IMR-90 (cell line): ENCODE measurements around the gene PRKAG3. TPM values are rescaled to one million over a fixed set of nuclear protein-coding genes. Genes with fewer than 3 reads are reported as not detected.

Experiments used
- ATAC-seq: fragments of 200-7000 bp; cut with Tn5 transposase; 2 replicates; pipeline ENCODE4 v1.9.1; 2020; ENCODE audit warnings: low read depth, mild to moderate bottlenecking, moderate library complexity
- BruUV-seq: library from RNA; stranded (reverse); fragments of 400-500 nt; replicated peaks from 2 replicates; lab custom pipeline; 2021; lab: Mats Ljungman, UMichigan
- CTCF ChIA-PET: fragments of 300-600 bp; formaldehyde crosslinking; extraction: SDS; loops from one replicate; lab custom pipeline; 2021; ENCODE audit warnings: antibody characterized with exemption; lab: Yijun Ruan, JAX
- POLR2A ChIA-PET: fragments of 300-600 bp; sonication (Branson Sonifier 250); formaldehyde crosslinking; loops from one replicate; lab custom pipeline; 2022; ENCODE audit warnings: antibody characterized with exemption; ENCODE audit not compliant: unreplicated experiment; lab: Charles Lee
- DNase-seq: peaks from one replicate; pipeline ENCODE4 v3.0.0; 2013
- H2AFZ ChIP-seq: replicated peaks from 2 replicates; pipeline ENCODE3; 2013; ENCODE audit warnings: low read length, mild to moderate bottlenecking; ENCODE audit not compliant: poor library complexity
- H2AK5ac ChIP-seq: 2 replicates; pipeline ENCODE4 v1.6.1; 2013; ENCODE audit warnings: low read depth, low read length, inconsistent platforms
- H2AK9ac ChIP-seq: replicated peaks from 2 replicates; pipeline ENCODE3; 2013; ENCODE audit warnings: mild to moderate bottlenecking, low read depth, low read length, moderate library complexity; ENCODE audit not compliant: poor library complexity
- H2BK120ac ChIP-seq: 2 replicates; pipeline ENCODE4 v1.6.1; 2013; ENCODE audit warnings: low read depth, low read length, inconsistent platforms
- H2BK15ac ChIP-seq: 3 replicates; pipeline ENCODE4 v1.6.1; 2013; ENCODE audit warnings: low read depth, low read length, inconsistent platforms
- H2BK20ac ChIP-seq: 2 replicates; pipeline ENCODE4 v1.6.1; 2013; ENCODE audit warnings: low read depth, mild to moderate bottlenecking, inconsistent platforms, low read length, moderate library complexity
- H2BK5ac ChIP-seq: 2 replicates; pipeline ENCODE4 v1.6.1; 2013; ENCODE audit warnings: mild to moderate bottlenecking, low read depth, low read length, inconsistent platforms; ENCODE audit not compliant: poor library complexity, severe bottlenecking
- H3K14ac ChIP-seq: replicated peaks from 2 replicates; pipeline ENCODE4 v1.6.1; 2013; ENCODE audit warnings: low read depth, low read length, inconsistent platforms
- H3K18ac ChIP-seq: 2 replicates; pipeline ENCODE4 v1.6.1; 2013; ENCODE audit warnings: low read depth, low read length, control low read depth
- H3K23ac ChIP-seq: 2 replicates; pipeline ENCODE4 v1.6.1; 2013; ENCODE audit warnings: low read depth, low read length, inconsistent platforms
- H3K27ac ChIP-seq: 2 replicates; pipeline ENCODE4 v1.5.1; 2013; ENCODE audit warnings: mild to moderate bottlenecking, control low read depth, low read length; ENCODE audit not compliant: insufficient read depth
- H3K27me3 ChIP-seq: 2 replicates; pipeline ENCODE4 v1.6.1; 2013; ENCODE audit warnings: low read length; ENCODE audit not compliant: control insufficient read depth, insufficient read depth
- H3K36me3 ChIP-seq: 2 replicates; pipeline ENCODE4 v1.6.1; 2013; ENCODE audit warnings: low read length, mixed read lengths; ENCODE audit not compliant: control insufficient read depth, insufficient read depth
- H3K4ac ChIP-seq: 2 replicates; pipeline ENCODE4 v1.6.1; 2013; ENCODE audit warnings: low read depth, low read length, inconsistent platforms
- H3K4me1 ChIP-seq: 2 replicates; pipeline ENCODE4 v1.6.1; 2013; ENCODE audit warnings: low read length, mixed read lengths; ENCODE audit not compliant: control insufficient read depth, insufficient read depth
- H3K4me2 ChIP-seq: 2 replicates; pipeline ENCODE4 v1.6.1; 2013; ENCODE audit warnings: low read depth, mild to moderate bottlenecking, control low read depth, low read length, moderate library complexity
- H3K4me3 ChIP-seq: 2 replicates; pipeline ENCODE4 v1.5.1; 2013; ENCODE audit warnings: low read depth, mild to moderate bottlenecking, control low read depth, low read length, moderate library complexity; ENCODE audit not compliant: insufficient read depth
- H3K56ac ChIP-seq: 2 replicates; pipeline ENCODE4 v1.6.1; 2013; ENCODE audit warnings: low read length, inconsistent platforms; ENCODE audit not compliant: insufficient read depth; ENCODE audit errors: extremely low read depth
- H3K79me1 ChIP-seq, 2 experiments: 2 replicates each; pipeline ENCODE4 v1.6.1; 2013; ENCODE audit warnings: low read length in 2 of 2, inconsistent platforms in 1 of 2, low read depth in 1 of 2
- H3K9ac ChIP-seq: 2 replicates; pipeline ENCODE4 v1.6.1; 2013; ENCODE audit warnings: low read depth, low read length, control low read depth
- H3K9me1 ChIP-seq: 2 replicates; pipeline ENCODE4 v1.6.1; 2013; ENCODE audit warnings: low read length, inconsistent platforms; ENCODE audit not compliant: insufficient read depth
- H3K9me3 ChIP-seq: 2 replicates; pipeline ENCODE4 v1.6.1; 2013; ENCODE audit warnings: low read length; ENCODE audit not compliant: control insufficient read depth, insufficient read depth
- H4K20me1 ChIP-seq: 2 replicates; pipeline ENCODE4 v1.6.1; 2013; ENCODE audit warnings: low read length, inconsistent platforms; ENCODE audit not compliant: insufficient read depth
- H4K5ac ChIP-seq: 2 replicates; pipeline ENCODE4 v1.6.1; 2013; ENCODE audit warnings: mild to moderate bottlenecking, low read depth, low read length, control low read depth
- H4K8ac ChIP-seq, 2 experiments: 2 replicates each; pipeline ENCODE4 v1.6.1; 2013; ENCODE audit warnings: low read depth in 2 of 2, low read length in 2 of 2, control low read depth in 1 of 2, inconsistent platforms in 1 of 2
- H4K91ac ChIP-seq: 2 replicates; pipeline ENCODE4 v1.6.1; 2013; ENCODE audit warnings: low read depth, low read length, inconsistent platforms; ENCODE audit not compliant: insufficient read depth
- BHLHE40 ChIP-seq: fragments of 150-350 bp; IDR thresholded peaks from 2 replicates; pipeline ENCODE4 v1.6.1; 2016; ENCODE audit warnings: mild to moderate bottlenecking, low read depth, low read length
- CEBPB ChIP-seq: IDR thresholded peaks from 2 replicates; pipeline ENCODE4 v1.6.1; 2012; ENCODE audit warnings: low read depth, low read length, improper control_type of control experiment
- CHD1 ChIP-seq: IDR thresholded peaks from 2 replicates; pipeline ENCODE4 v1.6.1; 2012; ENCODE audit warnings: low read depth, low read length, improper control_type of control experiment
- FOS ChIP-seq: fragments of 150-350 bp; IDR thresholded peaks from 2 replicates; pipeline ENCODE4 v1.6.1; 2016; ENCODE audit warnings: low read depth, low read length
- MAZ ChIP-seq: IDR thresholded peaks from 2 replicates; pipeline ENCODE4 v1.6.1; 2012; ENCODE audit warnings: low read depth, mild to moderate bottlenecking, low read length, improper control_type of control experiment, moderate library complexity, borderline replicate concordance
- NFE2L2 ChIP-seq: fragments of 150-350 bp; IDR thresholded peaks from 2 replicates; pipeline ENCODE4 v1.6.1; 2016; ENCODE audit warnings: low read depth, mild to moderate bottlenecking, low read length
- POLR2A ChIP-seq: IDR thresholded peaks from 2 replicates; pipeline ENCODE4 v1.6.1; 2012; ENCODE audit warnings: mild to moderate bottlenecking, low read depth, low read length
- RAD21 ChIP-seq: IDR thresholded peaks from 2 replicates; pipeline ENCODE4 v1.6.1; 2012; ENCODE audit warnings: low read length, improper control_type of control experiment
- RFX5 ChIP-seq: IDR thresholded peaks from 2 replicates; pipeline ENCODE4 v1.8.0; 2012; ENCODE audit warnings: low read depth, mild to moderate bottlenecking, low read length, moderate library complexity
- SMC3 ChIP-seq: fragments of 150-350 bp; IDR thresholded peaks from 2 replicates; pipeline ENCODE4 v1.6.1; 2016; ENCODE audit warnings: low read depth, mild to moderate bottlenecking, antibody characterized with exemption, low read length, moderate library complexity
- WGBS, 2 experiments: methylation state at CpG; one replicate each; pipeline versions ENCODE4 v1.1.5 to v1.1.7; 2013; ENCODE audit warnings: missing lambda C conversion rate in 2 of 2; ENCODE audit not compliant: insufficient read length in 1 of 2; ENCODE audit errors: extremely low coverage in 2 of 2; 5-methylcytosine and 5-hydroxymethylcytosine counted together
- dilution Hi-C: fragments of 300-500 bp; cut with HindIII; formaldehyde crosslinking; loops from one replicate; pipeline ENCODE4 v1.14.3; 2018; ENCODE audit warnings: low sequenced_read_pairs; ENCODE audit not compliant: unreplicated experiment
- in situ Hi-C: fragments of 300-500 bp; cut with MboI; formaldehyde crosslinking; loops from 3 replicates; pipeline ENCODE4 v1.14.3; 2019; ENCODE audit warnings: low sequenced_read_pairs, inconsistent platforms, mixed read lengths
- intact Hi-C: fragments of 100-400 bp; cut with micrococcal nuclease; formaldehyde crosslinking; loops from 2 replicates; pipeline ENCODE4 v1.10.0; 2022
- polyA plus RNA-seq, 3 experiments: library from polyadenylated mRNA; depleted of rRNA; stranded (reverse); fragments of >200 nt; gene quantifications; 2 replicates each; pipeline ENCODE4 v1.2.3, GENCODE V29; 2012; ENCODE audit warnings: low replicate concordance in 1 of 3
- total RNA-seq: library from RNA; depleted of rRNA; stranded (reverse); fragments of >200 nt; gene quantifications from 2 replicates; pipeline ENCODE4 v1.2.3, GENCODE V29; 2012
- TF ChIP-seq, protein P1 (sequence below): conservative IDR thresholded peaks from 2 replicates; pipeline ENCODE4 v1.5.1; 2012; ENCODE audit warnings: mild to moderate bottlenecking, low read depth, low read length, improper control_type of control experiment
- TF ChIP-seq, protein P2 (sequence below): fragments of 150-350 bp; IDR thresholded peaks from 2 replicates; pipeline ENCODE4 v1.6.1; 2016; ENCODE audit warnings: low read depth, mild to moderate bottlenecking, low read length, moderate library complexity, borderline replicate concordance

The PRKAG3 gene
- total and polyA plus RNA-seq, 2 of the 4 experiments (the other 2 are of a cell fraction), result not detected

DNA sequence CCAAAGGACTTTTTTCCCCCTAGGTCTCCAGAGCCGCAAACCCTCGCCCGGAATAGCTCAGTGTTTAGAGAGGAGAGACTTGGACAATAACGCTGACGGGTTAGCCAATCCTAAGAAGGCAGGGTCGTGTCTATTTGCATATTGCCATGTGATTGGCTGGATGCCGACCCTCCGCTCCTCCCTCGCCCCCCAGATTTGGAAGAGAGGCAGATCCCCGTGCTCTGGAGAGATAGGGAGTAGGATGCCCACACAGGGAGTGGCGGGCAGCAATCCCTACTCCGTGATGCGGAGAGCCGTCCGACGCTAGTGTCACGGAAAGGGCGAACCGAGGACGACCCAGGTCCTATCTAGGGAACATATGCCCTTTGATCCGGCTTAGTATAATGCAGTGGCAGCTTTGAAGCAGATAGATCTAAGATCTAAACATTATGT, 29.4 kb upstream of the PRKAG3 start:
- no peak overlapping the region for H4K91ac ChIP-seq
- no CpG with 5 or more reads among the region's 21 CpGs for WGBS, 2 experiments
- no peak overlapping the region for H2BK120ac ChIP-seq
- H4K8ac ChIP-seq, result no peak overlapping the region
- ChIA-PET POLR2A (interaction anchor here (0.5 kb wide), 1 partner anchor 602 kb away, joined by 6 read pairs; no protein-coding TSS in a partner anchor), CTCF (interaction anchor here (1.0 kb wide), 1 partner anchor 14 kb away, joined by 3 read pairs; no protein-coding TSS in a partner anchor)
- no peak overlapping the region for H2BK15ac ChIP-seq
- H2AK5ac ChIP-seq, result no peak overlapping the region
- H3K9me1 ChIP-seq, result no peaks in the 10 kb centered on the region
- no peak overlapping the region for H3K14ac ChIP-seq
- ATAC-seq (peak; percentile 81), DNase-seq (peak; percentile 37)
- dilution Hi-C loops (no loop called here), intact Hi-C loops (no loop called here), in situ Hi-C loops (no loop called here)
- H3K56ac ChIP-seq, result no peak overlapping the region
- H2BK5ac ChIP-seq, result no peak overlapping the region
- no peak overlapping the region for H3K18ac ChIP-seq
- peaks cover 5% of the 10 kb centered on the region; the same call in 1 of the 2 replicates for H3K4me1 ChIP-seq
- H3K27ac ChIP-seq, result no peak overlapping the region
- no peaks in the 10 kb centered on the region; the same call in 1 of the 2 replicates for H4K20me1 ChIP-seq
- no peak overlapping the region; the same call in 1 of the 2 replicates for H3K4me2 ChIP-seq
- no peak overlapping the region for H2AK9ac ChIP-seq
- no peak overlapping the region for H3K4me3 ChIP-seq
- H3K36me3 ChIP-seq, result no peaks in the 10 kb centered on the region
- H3K9me3 ChIP-seq, result peaks cover 2% of the 10 kb centered on the region; the same call in 1 of the 2 replicates
- H3K23ac ChIP-seq, result peak overlapping the region; percentile 11; the same call in 1 of the 2 replicates
- no peak overlapping the region for H2BK20ac ChIP-seq
- no peaks in the 10 kb centered on the region for H3K79me1 ChIP-seq
- H2AFZ ChIP-seq, result peak overlapping the region; percentile 2
- BruUV-seq, result no TSS peak
- no peak overlapping the region for H3K9ac ChIP-seq
- no peak overlapping the region for H3K4ac ChIP-seq
- H3K27me3 ChIP-seq, result peaks cover 82% of the 10 kb centered on the region
- no peak for TF ChIP-seq SMC3
- no peak for TF ChIP-seq POLR2A
- TF ChIP-seq RFX5, result no peak
- TF ChIP-seq, protein P1, sequence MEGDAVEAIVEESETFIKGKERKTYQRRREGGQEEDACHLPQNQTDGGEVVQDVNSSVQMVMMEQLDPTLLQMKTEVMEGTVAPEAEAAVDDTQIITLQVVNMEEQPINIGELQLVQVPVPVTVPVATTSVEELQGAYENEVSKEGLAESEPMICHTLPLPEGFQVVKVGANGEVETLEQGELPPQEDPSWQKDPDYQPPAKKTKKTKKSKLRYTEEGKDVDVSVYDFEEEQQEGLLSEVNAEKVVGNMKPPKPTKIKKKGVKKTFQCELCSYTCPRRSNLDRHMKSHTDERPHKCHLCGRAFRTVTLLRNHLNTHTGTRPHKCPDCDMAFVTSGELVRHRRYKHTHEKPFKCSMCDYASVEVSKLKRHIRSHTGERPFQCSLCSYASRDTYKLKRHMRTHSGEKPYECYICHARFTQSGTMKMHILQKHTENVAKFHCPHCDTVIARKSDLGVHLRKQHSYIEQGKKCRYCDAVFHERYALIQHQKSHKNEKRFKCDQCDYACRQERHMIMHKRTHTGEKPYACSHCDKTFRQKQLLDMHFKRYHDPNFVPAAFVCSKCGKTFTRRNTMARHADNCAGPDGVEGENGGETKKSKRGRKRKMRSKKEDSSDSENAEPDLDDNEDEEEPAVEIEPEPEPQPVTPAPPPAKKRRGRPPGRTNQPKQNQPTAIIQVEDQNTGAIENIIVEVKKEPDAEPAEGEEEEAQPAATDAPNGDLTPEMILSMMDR, result no peak
- TF ChIP-seq RAD21, result no peak
- TF ChIP-seq CHD1, result no peak
- TF ChIP-seq FOS, result no peak
- TF ChIP-seq, protein P2, sequence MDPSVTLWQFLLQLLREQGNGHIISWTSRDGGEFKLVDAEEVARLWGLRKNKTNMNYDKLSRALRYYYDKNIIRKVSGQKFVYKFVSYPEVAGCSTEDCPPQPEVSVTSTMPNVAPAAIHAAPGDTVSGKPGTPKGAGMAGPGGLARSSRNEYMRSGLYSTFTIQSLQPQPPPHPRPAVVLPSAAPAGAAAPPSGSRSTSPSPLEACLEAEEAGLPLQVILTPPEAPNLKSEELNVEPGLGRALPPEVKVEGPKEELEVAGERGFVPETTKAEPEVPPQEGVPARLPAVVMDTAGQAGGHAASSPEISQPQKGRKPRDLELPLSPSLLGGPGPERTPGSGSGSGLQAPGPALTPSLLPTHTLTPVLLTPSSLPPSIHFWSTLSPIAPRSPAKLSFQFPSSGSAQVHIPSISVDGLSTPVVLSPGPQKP, result no peak
- TF ChIP-seq BHLHE40, result no peak
- no peak for TF ChIP-seq CEBPB
- no peak for TF ChIP-seq NFE2L2
- TF ChIP-seq MAZ, result no peak
- H4K5ac ChIP-seq, result no peak overlapping the region
